HG03442 (cell line): ENCODE measurements around the gene B4GALT2.

Source experiments
- ATAC-seq: cut with Tn5 transposase; IDR thresholded peaks from one replicate; pipeline ENCODE4 v1.9.1; 2021; ENCODE audit warnings: mild to moderate bottlenecking, moderate library complexity; ENCODE audit not compliant: unreplicated experiment

The B4GALT2 gene

GRCh38 chr1:43983253-43983899 is 4.4 kb downstream of the B4GALT2 start:
- ATAC-seq = no peak

GRCh38 chr1:43984855-43985254 is 5.8 kb downstream of the B4GALT2 start:
- ATAC-seq = no peak

GRCh38 chr1:43985984-43986595 is 7.1 kb downstream of the B4GALT2 start:
- no peak for ATAC-seq

- ATAC-seq = no peak
Measured at GRCh38 chr1:43986712-43987111, 7.7 kb downstream of the B4GALT2 start.

GRCh38 chr1:43987159-43987902 is 8.3 kb downstream of the B4GALT2 start:
- ATAC-seq = no peak

GRCh38 chr1:43990271-43991199 is 11.5 kb downstream of the B4GALT2 start:
- ATAC-seq = no peak

- peak; percentile 12 for ATAC-seq
Measured at GRCh38 chr1:43991200-43991475, 12.1 kb downstream of the B4GALT2 start.

- peak; percentile 70 for ATAC-seq
Measured at GRCh38 chr1:43991476-43992231, 12.6 kb downstream of the B4GALT2 start, which contains the start of gene CCDC24. TSS of gene CCDC24 (plus strand) at chr1:43991599. CDS start at chr1:43991879, 280 bp downstream.

- no peak for ATAC-seq
Measured at GRCh38 chr1:43992232-43992995, 13.4 kb downstream of the B4GALT2 start.

- ATAC-seq = no peak
Measured at GRCh38 chr1:43993206-43993914, 14.3 kb downstream of the B4GALT2 start.

- ATAC-seq = no peak
Measured at GRCh38 chr1:43994071-43994470, 15.1 kb downstream of the B4GALT2 start.

- ATAC-seq = no peak
Measured at GRCh38 chr1:43994794-43995790, 16.1 kb downstream of the B4GALT2 start.

GRCh38 chr1:43995984-43996732 is 17.1 kb downstream of the B4GALT2 start:
- ATAC-seq = no peak

GRCh38 chr1:43996733-43997115 is 17.7 kb downstream of the B4GALT2 start:
- ATAC-seq = no peak

GRCh38 chr1:43997295-43997999 is 18.4 kb downstream of the B4GALT2 start:
- no peak for ATAC-seq

- no peak for ATAC-seq
Measured at GRCh38 chr1:43998000-43998378, 19.0 kb downstream of the B4GALT2 start.

GRCh38 chr1:43999455-43999854 is 20.4 kb downstream of the B4GALT2 start:
- no peak for ATAC-seq
